SHP77 treated with DMSO at 0.1 percent for 48 hours (cell line): Measurements from ENCODE around the gene ZNF576.
A peak's percentile ranks its signal among the peaks of the same experiment; 100 is the strongest.
"Not testable (repeated sequence)": the region's sequence is repeated elsewhere in the genome, so short reads cannot be mapped to it uniquely, and the experiment has no call there.

Experiments
- DNase-seq: peaks from one replicate; lab custom pipeline; 2025; lab: John Stamatoyannopoulos, UW

ZNF576 gene

DNA sequence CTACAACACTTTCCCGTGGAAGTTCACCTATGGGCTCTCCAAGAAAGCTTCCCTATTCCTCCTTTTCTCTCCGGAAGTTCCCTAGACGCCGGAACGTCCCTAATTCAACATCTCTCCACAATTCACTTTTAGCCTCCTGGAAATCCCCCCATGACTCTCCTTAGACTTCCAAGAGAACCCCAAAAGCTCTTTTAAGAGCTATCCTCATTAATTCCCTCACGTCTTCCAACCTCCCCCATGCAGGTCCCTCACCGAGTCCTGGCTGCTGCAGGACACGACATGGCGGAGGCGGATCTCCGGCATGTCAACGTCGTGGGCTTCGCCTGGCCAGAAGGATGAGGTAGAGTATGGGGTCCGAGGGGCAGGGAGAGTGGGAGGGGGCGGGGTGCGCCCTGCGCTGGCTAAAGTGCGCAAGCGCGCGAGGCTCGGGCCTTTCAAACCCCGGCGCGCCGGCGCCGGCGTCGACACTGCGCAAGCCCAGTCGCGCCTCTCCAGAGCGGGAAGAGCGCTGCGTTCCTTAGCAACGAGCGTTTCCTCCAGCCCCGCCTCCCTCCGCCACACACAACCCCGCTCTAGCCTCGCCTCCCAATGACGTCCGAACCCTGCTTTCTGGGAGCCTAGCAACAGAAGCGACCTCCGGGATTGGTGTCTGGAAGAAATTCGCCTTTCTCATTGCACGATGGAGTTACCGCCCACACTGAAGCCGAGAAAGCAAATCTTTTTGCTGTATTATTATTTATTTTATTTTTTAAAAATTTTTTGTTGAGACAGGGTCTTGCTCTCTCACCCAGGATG, 21.0 kb upstream of the ZNF576 start, which contains the start of the genes PINLYP and XRCC1:
Gene PINLYP (plus strand): TSS at position 646 of the 795 bp plus-strand sequence. CDS start 1,391 bp downstream, outside the sequence.
Gene XRCC1 (minus strand): TSS at position 372 of the 795 bp plus-strand sequence. CDS start 69 bp downstream, at position 303.
- DNase-seq, result peak; percentile 94

GRCh38 chr19:43575955-43576878, 20.2 kb upstream of the ZNF576 start:
- DNase-seq, result peak; percentile 57

GRCh38 chr19:43578787-43579186, 17.6 kb upstream of the ZNF576 start:
- no peak for DNase-seq

- no peak for DNase-seq
These were observed 14.9 kb upstream of the ZNF576 start for GRCh38 chr19:43581467-43581866.

GRCh38 chr19:43582495-43582894, 13.9 kb upstream of the ZNF576 start:
- no peak for DNase-seq

GRCh38 chr19:43584484-43584883, 11.9 kb upstream of the ZNF576 start:
- no peak for DNase-seq

GRCh38 chr19:43586346-43586745, 10.0 kb upstream of the ZNF576 start:
- DNase-seq, result no peak

DNA sequence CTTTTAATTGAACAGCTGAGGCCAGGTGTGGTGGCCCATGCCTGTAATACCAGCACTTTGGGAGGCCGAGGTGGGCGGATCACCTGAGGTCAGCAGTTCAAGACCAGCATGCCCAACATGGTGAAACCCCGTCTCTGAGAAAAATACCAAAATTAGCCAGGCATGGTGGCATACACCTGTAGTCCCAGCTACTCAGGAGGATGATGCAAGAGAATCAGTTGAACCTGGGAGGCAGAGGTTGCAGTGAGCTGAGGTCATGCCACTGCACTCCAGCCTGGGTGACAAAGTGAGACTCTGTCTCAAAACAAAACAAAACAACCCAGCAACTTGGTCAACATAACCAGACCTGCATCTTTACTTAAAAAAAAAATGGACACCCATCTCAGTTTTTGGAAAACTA, 9.4 kb upstream of the ZNF576 start:
- DNase-seq, result not testable (repeated sequence)

DNA sequence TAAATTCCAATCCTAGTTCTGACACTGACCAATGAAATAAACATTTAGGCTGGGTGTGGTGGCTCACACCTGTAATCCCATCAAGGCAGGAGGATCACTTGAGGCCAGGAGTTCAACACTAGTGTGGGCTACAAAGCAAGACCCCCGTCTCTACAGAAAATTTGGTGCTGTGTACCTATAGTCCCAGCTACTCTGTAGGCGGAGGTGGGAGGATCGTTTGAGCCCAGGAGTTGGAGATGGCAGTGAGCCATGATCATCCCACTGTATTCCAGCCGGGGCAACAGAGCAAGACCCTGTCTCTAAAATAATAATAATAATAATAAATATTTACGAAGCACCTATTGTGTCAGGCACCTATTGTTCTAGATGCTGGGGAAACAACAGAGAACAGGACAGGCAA, 7.1 kb upstream of the ZNF576 start:
- DNase-seq, result no peak

DNA sequence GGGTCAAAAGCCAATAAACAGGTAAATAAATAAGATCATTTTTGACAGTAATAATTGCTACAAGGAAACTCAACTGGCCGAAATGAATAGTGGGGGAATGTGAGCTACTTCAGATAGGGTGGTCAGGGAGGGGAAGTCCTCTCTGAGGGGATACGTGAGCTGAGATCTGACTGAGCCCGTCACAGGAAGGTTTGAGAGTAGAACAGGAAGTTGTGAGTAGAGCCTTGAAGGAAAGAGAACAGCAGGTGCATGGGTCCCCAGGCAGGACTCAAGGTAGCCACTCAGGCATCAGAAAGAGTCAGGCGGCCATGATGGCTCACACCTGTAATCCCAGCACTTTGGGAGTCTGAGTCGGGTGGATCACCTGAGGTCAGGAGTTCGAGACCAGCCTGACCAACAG, 6.7 kb upstream of the ZNF576 start:
- no peak for DNase-seq

DNA sequence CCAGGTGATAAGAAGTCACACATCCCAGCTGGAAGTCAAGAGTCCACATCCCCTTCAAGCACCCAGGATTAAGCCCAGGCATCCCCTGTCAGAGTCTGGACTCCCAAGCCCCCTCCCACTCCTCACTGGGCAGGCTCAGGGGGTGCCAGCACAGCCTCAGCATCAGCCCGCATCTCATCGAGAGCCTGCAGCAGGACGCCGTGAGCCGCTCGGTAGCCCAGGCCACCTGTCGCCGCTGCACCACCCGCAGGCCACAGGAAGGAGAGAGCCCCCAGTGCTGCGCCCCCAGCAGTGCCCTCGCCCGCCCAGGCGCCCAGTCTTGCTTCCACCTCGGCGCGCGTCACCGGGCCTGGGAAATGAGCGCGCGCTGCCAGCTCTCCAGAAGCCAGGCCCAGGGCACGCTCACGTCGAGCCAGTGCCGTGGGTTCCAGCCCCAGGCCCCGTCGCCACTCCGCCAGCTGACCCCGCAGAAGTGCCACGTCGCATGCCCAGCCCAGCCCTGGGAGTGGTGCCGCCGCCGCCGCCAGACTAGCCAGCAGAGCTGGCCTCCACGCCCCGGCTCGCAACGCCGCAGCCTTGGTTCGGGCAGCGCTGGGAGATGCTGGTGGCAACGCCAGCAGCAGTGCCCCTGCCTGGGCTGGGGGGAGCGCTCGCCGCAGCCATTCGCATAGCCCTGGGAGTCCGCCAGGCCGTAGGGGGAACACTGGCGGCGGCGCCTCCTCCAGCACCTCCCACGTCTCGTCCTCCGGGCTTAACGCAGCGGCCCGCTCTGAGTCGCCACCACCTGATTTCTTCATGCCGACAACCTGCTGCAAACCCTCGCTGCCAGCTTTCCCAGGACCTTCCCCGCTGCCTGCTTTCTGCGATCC, 4.3 kb upstream of the ZNF576 start:
- no peak for DNase-seq

DNA sequence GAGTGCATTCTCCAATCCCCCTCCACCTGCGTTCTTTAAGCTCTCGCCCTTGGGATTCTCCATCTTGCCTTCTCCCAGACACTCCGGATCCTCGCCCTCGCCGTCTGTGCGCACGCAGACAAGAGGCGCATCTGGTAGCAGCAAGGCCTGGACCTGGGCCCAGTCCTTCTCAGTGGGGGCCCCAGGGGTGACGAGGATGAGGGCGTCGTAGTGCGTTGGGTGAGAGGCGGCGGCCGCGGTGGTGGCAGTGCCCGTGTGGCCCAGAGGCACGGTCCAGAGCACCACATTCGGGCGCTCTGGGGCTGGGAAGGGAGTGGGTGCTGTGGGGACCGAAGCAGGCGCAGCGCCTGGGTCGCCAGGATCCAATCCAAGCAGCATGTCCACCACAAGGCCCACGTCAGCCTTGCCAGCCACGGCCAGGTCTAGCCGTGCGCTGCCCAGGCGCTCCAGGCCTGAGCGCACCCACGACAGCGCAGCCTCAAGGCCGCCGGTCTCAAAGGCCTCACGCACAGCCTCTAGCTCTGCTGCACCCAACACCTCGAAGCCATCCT, 3.5 kb upstream of the ZNF576 start:
- DNase-seq, result no peak

GRCh38 chr19:43594081-43594697, 2.2 kb upstream of the ZNF576 start:
- DNase-seq, result no peak

GRCh38 chr19:43594710-43595604, 1.4 kb upstream of the ZNF576 start:
- DNase-seq, result peak; percentile 10

- no peak for DNase-seq
These were observed 793 bp upstream of the ZNF576 start for GRCh38 chr19:43595605-43595998.

DNA sequence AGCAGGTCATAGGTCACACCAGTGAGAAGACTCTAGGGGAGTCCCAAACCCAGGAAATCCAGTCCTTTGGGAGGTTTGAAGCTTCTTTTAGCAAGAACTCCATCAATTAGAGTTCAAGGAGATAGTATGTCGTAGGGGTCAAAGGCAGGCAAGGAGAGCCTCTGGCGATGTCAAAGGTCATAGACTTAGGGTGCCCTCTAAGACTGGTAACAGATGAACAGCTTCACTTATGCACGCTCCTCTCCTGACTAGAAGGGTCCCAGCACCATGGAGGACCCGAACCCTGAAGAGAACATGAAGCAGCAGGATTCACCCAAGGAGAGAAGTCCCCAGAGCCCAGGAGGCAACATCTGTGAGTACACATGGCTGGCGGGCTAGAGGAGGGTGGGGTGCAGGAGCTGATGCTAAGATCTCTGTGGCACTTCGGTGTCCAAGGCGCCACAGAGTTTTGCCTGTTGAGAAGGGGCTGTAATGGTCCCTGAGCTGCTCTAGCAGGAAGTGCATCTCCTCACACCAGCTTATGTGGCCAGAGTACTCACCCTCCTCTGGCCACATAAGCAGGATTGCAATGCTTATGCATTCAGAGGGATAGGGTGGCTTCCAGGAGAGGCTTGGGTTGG, 557 bp downstream of the ZNF576 start:
- no peak for DNase-seq

GRCh38 chr19:43597876-43598275, 1.5 kb downstream of the ZNF576 start:
- DNase-seq, result no peak

GRCh38 chr19:43598445-43599240, 2.2 kb downstream of the ZNF576 start:
- DNase-seq, result no peak
